ENCODE data around the gene ADCY2.

ADCY2 gene

DNA sequence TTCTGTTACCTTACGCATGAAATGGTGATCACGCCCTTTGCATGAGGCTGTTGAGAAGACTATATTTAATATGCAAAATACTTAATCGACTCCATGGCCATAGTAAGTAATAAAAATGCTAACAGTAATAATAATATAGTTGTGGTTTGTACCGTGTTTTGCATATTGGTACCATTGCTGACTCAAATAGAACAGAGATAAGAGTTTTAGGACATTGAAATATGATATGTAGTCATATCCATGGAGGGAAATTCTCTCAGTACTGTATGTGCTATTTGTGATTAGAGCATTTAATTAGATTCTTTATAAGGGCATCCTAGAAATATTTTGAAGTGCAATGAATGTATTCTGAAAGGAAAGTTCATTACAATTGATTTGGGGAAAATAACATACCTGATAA, 413.1 kb downstream of the ADCY2 start:
- no peak for DNase-seq (ENCODE audit: low read depth)
- H3K4me3 ChIP-seq (replicated peaks; ENCODE audit: low read depth, low read length): no peak overlapping the region
- TF ChIP-seq, protein P1, sequence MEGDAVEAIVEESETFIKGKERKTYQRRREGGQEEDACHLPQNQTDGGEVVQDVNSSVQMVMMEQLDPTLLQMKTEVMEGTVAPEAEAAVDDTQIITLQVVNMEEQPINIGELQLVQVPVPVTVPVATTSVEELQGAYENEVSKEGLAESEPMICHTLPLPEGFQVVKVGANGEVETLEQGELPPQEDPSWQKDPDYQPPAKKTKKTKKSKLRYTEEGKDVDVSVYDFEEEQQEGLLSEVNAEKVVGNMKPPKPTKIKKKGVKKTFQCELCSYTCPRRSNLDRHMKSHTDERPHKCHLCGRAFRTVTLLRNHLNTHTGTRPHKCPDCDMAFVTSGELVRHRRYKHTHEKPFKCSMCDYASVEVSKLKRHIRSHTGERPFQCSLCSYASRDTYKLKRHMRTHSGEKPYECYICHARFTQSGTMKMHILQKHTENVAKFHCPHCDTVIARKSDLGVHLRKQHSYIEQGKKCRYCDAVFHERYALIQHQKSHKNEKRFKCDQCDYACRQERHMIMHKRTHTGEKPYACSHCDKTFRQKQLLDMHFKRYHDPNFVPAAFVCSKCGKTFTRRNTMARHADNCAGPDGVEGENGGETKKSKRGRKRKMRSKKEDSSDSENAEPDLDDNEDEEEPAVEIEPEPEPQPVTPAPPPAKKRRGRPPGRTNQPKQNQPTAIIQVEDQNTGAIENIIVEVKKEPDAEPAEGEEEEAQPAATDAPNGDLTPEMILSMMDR (IDR thresholded peaks at IDR 0.05; ENCODE audit: low read length, missing control alignments): no peak

DNA sequence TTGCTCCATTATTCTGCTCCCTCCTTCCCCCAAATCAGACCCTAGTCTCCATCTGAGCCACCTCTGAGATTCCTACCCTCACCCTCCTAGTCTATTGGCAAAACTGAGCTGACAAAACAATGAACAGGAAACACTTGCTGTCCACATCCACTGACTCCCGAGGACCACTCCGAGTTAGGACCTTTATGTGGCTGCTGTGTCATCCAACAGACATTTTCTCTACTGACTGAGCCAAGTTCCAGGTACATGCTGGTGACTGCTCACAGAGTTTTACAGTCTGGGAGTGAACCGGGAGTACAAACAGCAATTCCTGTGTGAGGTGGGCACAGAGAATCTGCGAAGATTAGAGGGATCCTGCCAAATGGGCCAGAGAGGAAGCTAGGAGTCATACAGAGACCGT, 415.8 kb downstream of the ADCY2 start:
- TF ChIP-seq, protein P1 (IDR thresholded peaks at IDR 0.05; ENCODE audit: low read length, missing control alignments): no peak
- DNase-seq (ENCODE audit: low read depth): no peak
- H3K4me3 ChIP-seq (replicated peaks; ENCODE audit: low read depth, low read length): no peak overlapping the region

DNA sequence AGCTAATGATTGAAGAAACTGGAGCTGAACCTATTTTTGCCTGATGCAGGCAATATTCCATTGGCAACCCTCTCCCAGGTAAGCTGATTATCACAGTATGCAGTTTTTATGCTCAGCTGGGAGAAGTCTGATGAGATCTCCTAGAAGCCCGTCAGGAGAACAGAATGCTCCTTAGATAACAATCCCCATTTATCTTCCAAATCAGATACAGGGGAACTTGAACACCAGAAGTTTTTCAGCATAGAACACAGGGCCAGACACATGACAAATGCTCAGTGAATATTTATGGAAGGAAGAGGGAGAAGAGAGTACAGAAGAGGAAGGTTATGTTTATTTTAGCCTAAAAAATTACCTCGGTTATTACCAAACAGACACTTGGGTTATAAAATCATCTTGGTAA, 417.1 kb downstream of the ADCY2 start:
- no peak for DNase-seq (ENCODE audit: low read depth)
- TF ChIP-seq, protein P1 (IDR thresholded peaks at IDR 0.05; ENCODE audit: low read length, missing control alignments): no peak
- H3K4me3 ChIP-seq (replicated peaks; ENCODE audit: low read depth, low read length): no peak overlapping the region

DNA sequence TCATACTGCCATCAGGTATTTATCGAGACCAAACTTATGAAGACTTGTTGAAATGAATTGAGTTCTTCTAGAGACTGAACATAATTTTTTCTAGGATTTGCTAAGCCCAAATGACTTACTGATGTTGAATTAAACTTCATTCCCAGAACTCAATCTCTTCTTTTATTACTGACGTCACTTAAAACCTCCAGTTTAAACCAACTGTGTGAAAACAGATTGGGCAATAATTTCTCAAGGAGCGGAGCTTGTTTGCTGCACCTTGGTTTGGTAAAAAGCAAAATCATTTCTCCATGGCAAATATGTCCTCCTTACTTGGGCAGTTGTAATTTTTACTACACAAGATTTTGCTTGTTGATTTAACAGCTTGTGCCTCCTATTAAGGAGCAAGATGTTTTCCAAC, 417.6 kb downstream of the ADCY2 start:
- no peak overlapping the region for H3K4me3 ChIP-seq (replicated peaks; ENCODE audit: low read depth, low read length)
- no peak for DNase-seq (ENCODE audit: low read depth)
- TF ChIP-seq, protein P1 (IDR thresholded peaks at IDR 0.05; ENCODE audit: low read length, missing control alignments): no peak

DNA sequence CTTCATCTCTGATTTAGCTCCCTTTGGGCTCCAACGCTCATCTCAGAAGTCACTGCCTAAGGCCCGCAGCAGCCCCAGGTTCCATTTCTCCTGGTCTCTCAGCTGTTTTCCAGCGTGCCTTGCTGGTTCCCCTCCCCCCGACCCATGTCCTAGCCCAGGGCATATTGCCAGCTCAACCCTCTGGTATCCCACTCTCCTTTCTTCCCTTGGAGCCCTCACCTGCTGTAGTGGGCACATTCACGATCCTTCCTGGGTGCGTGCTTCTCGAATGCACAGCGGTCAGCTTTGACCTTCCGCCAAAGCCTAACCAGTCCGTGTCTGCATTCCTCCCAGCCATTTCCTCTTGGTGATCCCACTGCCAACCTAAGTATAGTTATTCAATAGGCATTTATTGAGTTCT, 418.9 kb downstream of the ADCY2 start:
- TF ChIP-seq, protein P1 (IDR thresholded peaks at IDR 0.05; ENCODE audit: low read length, missing control alignments): no peak
- DNase-seq (ENCODE audit: low read depth): no peak
- H3K4me3 ChIP-seq (replicated peaks; ENCODE audit: low read depth, low read length): no peak overlapping the region

DNA sequence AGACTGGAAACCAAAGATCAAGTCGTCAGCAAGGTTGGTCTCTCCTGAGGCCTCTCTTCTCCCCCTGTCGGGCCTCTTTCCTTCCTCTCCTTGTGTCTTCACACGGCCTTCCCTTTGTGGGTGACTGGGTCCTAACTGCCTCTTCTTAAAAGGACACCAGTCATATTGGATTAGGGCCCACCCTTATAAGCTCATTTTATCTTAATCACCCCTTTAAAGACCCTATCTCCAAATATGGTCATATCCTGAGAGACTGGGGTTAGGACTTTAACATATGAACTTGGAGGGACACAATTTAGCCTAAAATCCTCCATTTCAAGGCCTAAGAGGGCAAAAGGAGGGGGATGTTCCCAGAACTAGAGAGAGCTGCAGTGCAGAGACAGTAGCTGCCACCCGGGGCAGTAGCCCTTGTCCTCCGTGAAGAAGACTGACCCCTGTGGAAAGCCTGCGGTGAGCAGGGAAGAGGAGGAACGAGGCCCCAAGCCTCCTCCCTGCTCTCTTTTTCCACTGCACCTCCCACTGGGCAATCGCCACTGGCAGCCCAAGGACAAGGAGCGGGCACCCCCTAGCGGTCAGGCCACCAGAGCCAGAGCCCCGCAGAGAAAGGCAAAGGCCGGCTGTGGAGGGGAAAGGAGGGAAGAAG, 420.1 kb downstream of the ADCY2 start:
- H3K4me3 ChIP-seq (replicated peaks; ENCODE audit: low read depth, low read length): no peak overlapping the region
- TF ChIP-seq, protein P1 (IDR thresholded peaks at IDR 0.05; ENCODE audit: low read length, missing control alignments): peak; percentile 93
- peak; percentile 64 for DNase-seq (ENCODE audit: low read depth)

DNA sequence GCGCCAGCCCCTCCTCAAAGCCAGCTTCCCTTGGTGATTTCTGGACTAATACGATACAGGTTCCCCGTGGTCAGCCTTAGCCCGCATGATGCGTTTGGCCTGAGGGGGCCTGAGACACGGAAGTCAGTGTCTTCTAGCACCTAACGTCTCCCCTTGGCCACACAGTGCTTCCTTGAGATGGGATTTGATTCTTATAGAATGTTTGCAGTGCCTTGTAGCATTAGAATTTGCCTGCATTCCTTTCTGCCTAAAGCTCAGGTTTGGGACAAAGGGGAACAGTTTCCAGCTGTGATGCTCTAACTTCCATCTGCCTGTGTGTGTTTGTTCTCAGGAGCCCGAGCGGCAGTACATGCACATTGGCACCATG, 420.6 kb downstream of the ADCY2 start:
- H3K4me3 ChIP-seq (replicated peaks; ENCODE audit: low read depth, low read length): no peak overlapping the region
- no peak for DNase-seq (ENCODE audit: low read depth)
- TF ChIP-seq, protein P1 (IDR thresholded peaks at IDR 0.05; ENCODE audit: low read length, missing control alignments): no peak
